HG03457 (cell line): ENCODE measurements around the gene S100A1.

ENCODE experiments used
- ATAC-seq: cut with Tn5 transposase; IDR thresholded peaks from one replicate; pipeline ENCODE4 v1.9.1; 2021; ENCODE audit warnings: moderate number of reproducible peaks; ENCODE audit not compliant: unreplicated experiment

The S100A1 gene

DNA sequence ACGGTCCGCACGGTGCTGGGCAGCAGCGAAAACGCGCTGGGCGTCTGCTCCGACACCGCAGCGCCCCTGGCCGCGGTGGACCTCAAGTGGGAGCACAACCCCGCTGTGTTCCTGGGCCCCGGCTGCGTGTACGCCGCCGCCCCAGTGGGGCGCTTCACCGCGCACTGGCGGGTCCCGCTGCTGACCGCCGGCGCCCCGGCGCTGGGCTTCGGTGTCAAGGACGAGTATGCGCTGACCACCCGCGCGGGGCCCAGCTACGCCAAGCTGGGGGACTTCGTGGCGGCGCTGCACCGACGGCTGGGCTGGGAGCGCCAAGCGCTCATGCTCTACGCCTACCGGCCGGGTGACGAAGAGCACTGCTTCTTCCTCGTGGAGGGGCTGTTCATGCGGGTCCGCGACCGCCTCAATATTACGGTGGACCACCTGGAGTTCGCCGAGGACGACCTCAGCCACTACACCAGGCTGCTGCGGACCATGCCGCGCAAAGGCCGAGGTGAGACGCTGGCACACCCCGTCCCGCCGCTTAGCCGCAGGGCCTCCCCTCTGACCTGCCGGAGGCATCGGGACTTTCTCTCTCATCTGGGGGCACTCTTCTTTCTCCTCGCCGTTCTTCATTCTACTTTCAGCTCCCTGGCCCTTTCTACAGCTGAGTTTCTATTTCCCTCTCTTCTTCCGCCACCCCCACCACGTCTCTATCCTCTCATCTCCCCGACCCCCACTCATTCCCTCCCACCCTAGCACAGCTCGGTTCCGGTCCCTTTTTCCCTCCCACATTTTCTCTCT, 51.3 kb downstream of the S100A1 start:
- no peak for ATAC-seq

DNA sequence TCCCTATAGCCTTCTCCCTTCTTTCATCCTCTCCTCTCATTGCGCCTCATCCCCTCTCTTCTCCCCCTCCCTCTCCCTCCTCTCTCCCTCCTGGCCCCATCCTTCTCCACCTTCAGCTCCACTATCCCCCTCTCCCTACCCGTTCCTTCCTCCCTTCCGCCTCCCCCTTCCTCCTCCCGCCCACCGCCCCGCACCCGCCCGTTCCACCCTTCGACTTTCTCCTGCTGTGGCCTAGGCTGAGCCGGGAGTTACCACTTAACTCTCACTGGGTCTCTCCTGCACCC, 51.8 kb downstream of the S100A1 start:
- no peak for ATAC-seq
